Measurements from ENCODE around the gene OR3A2.

- no peak for TF ChIP-seq ZNF384 (IDR thresholded peaks at IDR 0.05; ENCODE audit: borderline replicate concordance, low read depth, low read length)
- no peak for TF ChIP-seq NRF1 (conservative IDR thresholded peaks at IDR 0.05; ENCODE audit: low read depth, low read length)
- TF ChIP-seq CEBPB (IDR thresholded peaks at IDR 0.05; ENCODE audit: borderline replicate concordance in 1 of 2, low read depth in 2 of 2, low read length in 2 of 2) = no peak
- TF ChIP-seq FOXK2 (IDR thresholded peaks at IDR 0.05) = no peak
- TF ChIP-seq MAX (IDR thresholded peaks at IDR 0.05; ENCODE audit: low read depth, low read length) = no peak
Measured at GRCh38 chr17:3260600-3260999, 125.5 kb downstream of the OR3A2 start.
